Measurements from ENCODE around the gene ACAA2.

DNA sequence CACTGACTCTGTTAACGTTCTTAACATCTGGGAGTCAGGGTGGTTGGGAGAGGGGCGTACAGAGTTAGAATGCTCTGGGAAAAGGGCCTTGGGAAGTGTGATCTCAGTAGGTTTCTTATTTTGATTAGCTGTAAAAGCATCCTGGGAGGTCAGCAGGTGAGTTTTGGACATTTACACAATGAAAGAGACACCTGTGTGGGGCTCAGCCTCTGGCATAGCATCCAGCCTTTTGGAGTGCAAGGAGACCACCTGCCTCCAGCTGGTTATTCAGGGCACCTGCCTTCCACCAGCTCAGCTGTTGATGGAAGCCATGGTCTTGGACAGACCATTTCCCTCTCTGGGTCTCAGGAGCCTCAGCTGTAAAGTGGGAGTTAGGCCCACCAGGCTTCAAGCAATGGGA lies 49.7 kb downstream of the ACAA2 start:
- TF ChIP-seq, protein P1, sequence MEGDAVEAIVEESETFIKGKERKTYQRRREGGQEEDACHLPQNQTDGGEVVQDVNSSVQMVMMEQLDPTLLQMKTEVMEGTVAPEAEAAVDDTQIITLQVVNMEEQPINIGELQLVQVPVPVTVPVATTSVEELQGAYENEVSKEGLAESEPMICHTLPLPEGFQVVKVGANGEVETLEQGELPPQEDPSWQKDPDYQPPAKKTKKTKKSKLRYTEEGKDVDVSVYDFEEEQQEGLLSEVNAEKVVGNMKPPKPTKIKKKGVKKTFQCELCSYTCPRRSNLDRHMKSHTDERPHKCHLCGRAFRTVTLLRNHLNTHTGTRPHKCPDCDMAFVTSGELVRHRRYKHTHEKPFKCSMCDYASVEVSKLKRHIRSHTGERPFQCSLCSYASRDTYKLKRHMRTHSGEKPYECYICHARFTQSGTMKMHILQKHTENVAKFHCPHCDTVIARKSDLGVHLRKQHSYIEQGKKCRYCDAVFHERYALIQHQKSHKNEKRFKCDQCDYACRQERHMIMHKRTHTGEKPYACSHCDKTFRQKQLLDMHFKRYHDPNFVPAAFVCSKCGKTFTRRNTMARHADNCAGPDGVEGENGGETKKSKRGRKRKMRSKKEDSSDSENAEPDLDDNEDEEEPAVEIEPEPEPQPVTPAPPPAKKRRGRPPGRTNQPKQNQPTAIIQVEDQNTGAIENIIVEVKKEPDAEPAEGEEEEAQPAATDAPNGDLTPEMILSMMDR (IDR thresholded peaks at IDR 0.05): no peak
- TF ChIP-seq POLR2AphosphoS5 (IDR thresholded peaks at IDR 0.05; ENCODE audit: insufficient read depth in 1 of 2, low read depth in 1 of 2): no peak
